Breast epithelium (tissue), 4 donors: Measurements from ENCODE around the gene FDX1. TPM values are rescaled to one million over a fixed set of nuclear protein-coding genes. Genes with fewer than 3 reads are reported as not detected.

Experiments
- DNase-seq, 2 donors: peaks; one replicate each; pipeline ENCODE4 v3.0.0-alpha.2; 2019; ENCODE audit warnings: low spot score in 2 of 2
- H3K27ac ChIP-seq, 2 donors: fragments of 200-600 bp; sonication (generic) in 1 of 2; one replicate each; pipeline ENCODE4 v1.5.1; 2016 to 2019; ENCODE audit warnings: mild to moderate bottlenecking in 1 of 2
- H3K27me3 ChIP-seq, 2 donors: fragments of 200-600 bp; sonication (generic) in 1 of 2; one replicate each; pipeline versions ENCODE4 v1.5.1 to v1.6.0; 2017 to 2019; ENCODE audit warnings: control low read depth in 1 of 2, mild to moderate bottlenecking in 1 of 2
- H3K36me3 ChIP-seq: fragments of 200-600 bp; one replicate; pipeline ENCODE4 v1.5.1; 2019
- H3K4me1 ChIP-seq, 2 donors: fragments of 200-600 bp; sonication (generic); one replicate each; pipeline ENCODE4 v1.5.1; 2016 to 2019; ENCODE audit warnings: control low read depth in 1 of 2
- H3K4me3 ChIP-seq, 3 donors: fragments of 200-600 bp; sonication (generic); 1 replicate in 2 of 3; 2 replicates in 1 of 3; pipeline ENCODE4 v1.5.1; 2016 to 2019; ENCODE audit warnings: mild to moderate bottlenecking in 3 of 3, moderate library complexity in 2 of 3
- H3K9me3 ChIP-seq, 2 donors: fragments of 200-600 bp; sonication (generic) in 1 of 2; one replicate each; pipeline ENCODE4 v1.5.1; 2016 to 2019; ENCODE audit warnings: control low read depth in 1 of 2
- POLR2A ChIP-seq: fragments of 450-650 bp; IDR thresholded peaks from one replicate; pipeline ENCODE4 v1.6.1; 2016; ENCODE audit warnings: antibody characterized with exemption, mild to moderate bottlenecking, moderate library complexity
- POLR2AphosphoS5 ChIP-seq, 3 donors: sonication (generic); formaldehyde crosslinking; IDR thresholded peaks; one replicate each; pipeline ENCODE4 v1.6.1; 2017; ENCODE audit warnings: antibody characterized with exemption in 3 of 3
- intact Hi-C: fragments of 100-400 bp; cut with DNase I; formaldehyde crosslinking; loops from one replicate; pipeline ENCODE4 v1.15.1; 2023; ENCODE audit warnings: low total_unique reads
- total RNA-seq, 3 donors: library from RNA; depleted of rRNA; stranded (reverse); fragments of >200 nt; gene quantifications; one replicate each; pipeline ENCODE4 v1.1.0, GENCODE V29; 2016
- TF ChIP-seq, protein P1 (sequence below), 3 donors: fragments of 450-650 bp; IDR thresholded peaks; one replicate each; pipeline ENCODE4 v1.5.1; 2016 to 2017; ENCODE audit warnings: antibody characterized with exemption in 3 of 3, mild to moderate bottlenecking in 3 of 3, moderate library complexity in 3 of 3

FDX1 gene
- total RNA-seq, 3 donors from 2014 or later = 12.5 to 18.3 (median 15.2) TPM

DNA sequence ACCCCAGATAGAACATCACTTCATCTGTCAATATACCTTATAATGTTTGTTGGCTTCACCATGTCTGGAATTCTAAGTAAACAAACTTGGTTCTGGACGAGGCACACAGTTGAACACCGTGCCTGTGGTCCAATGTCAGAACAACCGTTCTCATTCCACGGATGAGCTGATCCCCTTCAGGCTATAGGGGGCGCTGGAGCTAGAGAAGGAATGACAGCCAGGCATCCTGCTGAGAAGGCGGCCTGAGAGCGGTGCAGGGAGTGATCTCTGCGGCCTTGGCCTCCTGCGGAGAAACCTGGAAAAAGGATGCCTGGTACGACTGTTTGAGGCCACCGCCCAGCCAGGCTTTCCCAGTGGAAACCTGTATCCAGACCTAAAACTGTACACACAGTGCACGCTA lies 48.7 kb downstream of the FDX1 start:
- Histone ChIP-seq H3K27me3 (no peaks in the 10 kb centered on the region), H3K9me3 (no peaks in the 10 kb centered on the region), H3K4me1 (peaks cover 0 to 10% of the 10 kb centered on the region in 2 donors), H3K4me3 (no peak overlapping the region), H3K27ac (no peak overlapping the region), H3K36me3 (no peaks in the 10 kb centered on the region)
- TF ChIP-seq POLR2A (no peak), POLR2AphosphoS5 (IDR thresholded peaks at IDR 0.05) (no peak)
- TF ChIP-seq, protein P1, sequence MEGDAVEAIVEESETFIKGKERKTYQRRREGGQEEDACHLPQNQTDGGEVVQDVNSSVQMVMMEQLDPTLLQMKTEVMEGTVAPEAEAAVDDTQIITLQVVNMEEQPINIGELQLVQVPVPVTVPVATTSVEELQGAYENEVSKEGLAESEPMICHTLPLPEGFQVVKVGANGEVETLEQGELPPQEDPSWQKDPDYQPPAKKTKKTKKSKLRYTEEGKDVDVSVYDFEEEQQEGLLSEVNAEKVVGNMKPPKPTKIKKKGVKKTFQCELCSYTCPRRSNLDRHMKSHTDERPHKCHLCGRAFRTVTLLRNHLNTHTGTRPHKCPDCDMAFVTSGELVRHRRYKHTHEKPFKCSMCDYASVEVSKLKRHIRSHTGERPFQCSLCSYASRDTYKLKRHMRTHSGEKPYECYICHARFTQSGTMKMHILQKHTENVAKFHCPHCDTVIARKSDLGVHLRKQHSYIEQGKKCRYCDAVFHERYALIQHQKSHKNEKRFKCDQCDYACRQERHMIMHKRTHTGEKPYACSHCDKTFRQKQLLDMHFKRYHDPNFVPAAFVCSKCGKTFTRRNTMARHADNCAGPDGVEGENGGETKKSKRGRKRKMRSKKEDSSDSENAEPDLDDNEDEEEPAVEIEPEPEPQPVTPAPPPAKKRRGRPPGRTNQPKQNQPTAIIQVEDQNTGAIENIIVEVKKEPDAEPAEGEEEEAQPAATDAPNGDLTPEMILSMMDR (IDR thresholded peaks at IDR 0.05) = no peak
- no peak for DNase-seq
- intact Hi-C loops = no loop called here

DNA sequence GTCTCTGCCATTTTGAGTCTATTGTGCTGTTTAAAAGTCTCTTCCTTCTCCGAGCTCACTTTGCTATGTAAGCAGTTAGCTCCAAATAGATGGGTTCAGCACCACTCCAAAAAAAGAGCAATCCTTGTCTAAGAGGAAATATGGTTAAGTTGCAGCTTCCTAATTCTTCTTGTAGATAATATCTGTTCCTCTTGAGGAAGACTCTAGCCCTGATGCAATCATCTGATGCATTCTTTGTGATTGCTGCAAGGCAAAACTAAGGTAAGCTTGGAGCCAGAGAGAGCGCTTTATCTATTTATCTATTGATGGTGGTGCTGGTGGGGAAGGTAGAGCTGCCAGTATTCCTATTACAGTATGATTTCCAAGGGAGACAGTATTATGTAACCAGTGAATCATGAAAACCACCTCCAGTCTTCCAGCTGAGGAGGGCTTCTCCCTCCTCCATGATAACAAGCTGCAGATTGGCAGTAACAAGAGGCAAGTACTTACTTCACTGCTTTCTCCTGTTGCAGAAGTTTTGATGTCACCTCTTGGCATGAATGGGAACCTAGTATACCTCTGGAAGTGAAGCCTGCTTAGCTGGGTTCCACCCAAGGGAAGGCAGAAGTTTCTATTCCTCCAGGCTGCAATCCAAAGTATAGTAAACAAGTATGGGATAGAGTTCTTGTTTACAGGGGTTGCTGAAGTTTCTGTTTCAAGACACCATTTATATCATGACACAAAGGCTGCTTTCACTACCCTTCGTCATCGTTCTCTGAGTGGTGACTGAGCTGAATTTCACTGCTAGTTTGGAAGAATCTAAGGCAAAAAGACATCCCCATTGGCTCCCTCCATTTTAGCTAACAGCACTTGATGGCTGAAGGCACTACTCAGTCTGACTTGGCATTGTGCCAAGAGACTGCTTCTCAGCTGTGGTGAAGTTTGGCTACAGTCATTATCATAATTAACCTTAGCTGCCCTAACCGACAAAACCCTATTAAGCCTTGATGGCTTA lies 49.7 kb downstream of the FDX1 start:
- Histone ChIP-seq H3K27ac (peak overlapping the region; percentile 40 to 59), H3K4me1 (peaks cover 0 to 10% of the 10 kb centered on the region in 2 donors), H3K36me3 (no peaks in the 10 kb centered on the region), H3K4me3 (peak overlapping the region in 1 of 3 donors; percentile 19), H3K27me3 (no peaks in the 10 kb centered on the region), H3K9me3 (no peaks in the 10 kb centered on the region)
- no peak for DNase-seq
- intact Hi-C loops = loop anchor here (2.0 kb wide), 1 partner anchor 31 kb away; no protein-coding TSS in a partner anchor
- TF ChIP-seq, protein P1 (IDR thresholded peaks at IDR 0.05) = no peak
- TF ChIP-seq POLR2AphosphoS5 (IDR thresholded peaks at IDR 0.05) = no peak
- no peak for TF ChIP-seq POLR2A

DNA sequence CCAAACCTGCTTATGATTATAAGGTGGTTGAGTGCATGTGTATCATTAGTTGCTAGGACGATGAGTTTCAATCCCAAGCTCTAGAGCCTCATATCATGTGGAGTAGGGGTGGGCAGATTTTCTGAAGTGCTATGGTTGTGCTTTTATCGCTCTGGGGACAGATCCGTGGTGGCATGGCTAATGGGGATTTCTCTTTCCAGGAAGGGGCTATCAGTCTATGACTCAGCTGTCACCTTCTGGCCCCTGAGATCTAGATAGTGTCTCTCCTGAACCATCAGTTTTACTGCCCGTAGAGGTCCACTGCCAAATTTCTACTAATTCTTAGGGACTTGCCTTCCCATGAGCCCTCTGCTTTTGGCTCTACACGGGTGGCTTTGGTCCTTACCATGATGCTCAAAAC lies 51.8 kb downstream of the FDX1 start:
- intact Hi-C loops = loop anchor here (2.0 kb wide), 1 partner anchor 29 kb away; no protein-coding TSS in a partner anchor
- TF ChIP-seq, protein P1 (IDR thresholded peaks at IDR 0.05) = no peak
- no peak for TF ChIP-seq POLR2AphosphoS5 (IDR thresholded peaks at IDR 0.05)
- TF ChIP-seq POLR2A = no peak
- no peak for DNase-seq
- no peak overlapping the region for H3K4me3 ChIP-seq
- H3K9me3 ChIP-seq = no peaks in the 10 kb centered on the region
- H3K27me3 ChIP-seq = no peaks in the 10 kb centered on the region
- H3K36me3 ChIP-seq = no peaks in the 10 kb centered on the region
- peaks cover 0 to 10% of the 10 kb centered on the region in 2 donors for H3K4me1 ChIP-seq
- H3K27ac ChIP-seq = no peak overlapping the region

DNA sequence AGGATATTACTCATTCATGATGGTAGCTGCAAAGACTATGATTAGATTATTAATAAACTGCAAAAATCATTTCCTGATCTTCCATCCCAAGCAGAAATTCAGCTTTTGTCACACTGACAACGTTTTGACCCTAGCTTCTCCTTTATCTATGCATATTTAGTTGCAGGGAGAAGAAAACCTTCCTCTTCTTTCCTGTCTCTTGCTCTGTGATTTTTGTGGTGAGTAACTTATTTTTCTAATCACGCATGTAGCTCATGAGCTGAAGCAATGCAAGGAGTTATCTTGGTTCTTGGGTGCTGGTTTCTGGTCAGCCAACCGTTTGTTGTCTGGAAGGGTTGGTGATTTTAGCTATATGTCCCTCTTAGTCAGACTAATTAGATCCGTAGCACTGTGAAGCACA lies 56.4 kb downstream of the FDX1 start:
- Histone ChIP-seq H3K27me3 (no peaks in the 10 kb centered on the region), H3K36me3 (no peaks in the 10 kb centered on the region), H3K4me1 (no peaks in the 10 kb centered on the region), H3K27ac (no peak overlapping the region), H3K4me3 (no peak overlapping the region), H3K9me3 (no peaks in the 10 kb centered on the region)
- DNase-seq = no peak
- intact Hi-C loops = no loop called here
- TF ChIP-seq, protein P1 (IDR thresholded peaks at IDR 0.05) = no peak
- TF ChIP-seq POLR2A (no peak), POLR2AphosphoS5 (IDR thresholded peaks at IDR 0.05) (no peak)

DNA sequence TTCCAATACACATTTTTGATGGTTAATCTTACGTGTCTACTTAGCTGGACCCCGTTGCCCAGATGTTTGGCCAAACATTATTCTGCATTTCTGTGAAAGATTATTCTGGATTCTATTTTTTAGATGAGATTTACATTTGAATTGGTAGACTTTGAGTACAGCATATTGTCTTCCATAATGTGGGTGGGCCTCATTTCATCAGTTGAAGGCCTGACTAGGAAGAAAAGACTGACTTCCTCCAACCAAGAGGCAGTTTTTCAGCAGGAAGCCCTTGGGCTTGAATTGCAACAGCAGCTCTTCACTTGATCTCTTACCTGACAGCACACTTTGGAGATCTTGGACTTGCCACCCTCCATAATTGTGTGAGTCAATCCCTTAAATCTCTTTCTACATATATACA lies 58.7 kb downstream of the FDX1 start:
- H3K36me3 ChIP-seq = no peaks in the 10 kb centered on the region
- H3K4me3 ChIP-seq = no peak overlapping the region
- H3K9me3 ChIP-seq = no peaks in the 10 kb centered on the region
- intact Hi-C loops = no loop called here
- TF ChIP-seq POLR2A = no peak
- no peak for TF ChIP-seq POLR2AphosphoS5 (IDR thresholded peaks at IDR 0.05)
- no peak overlapping the region for H3K27ac ChIP-seq
- no peaks in the 10 kb centered on the region for H3K27me3 ChIP-seq
- H3K4me1 ChIP-seq = no peaks in the 10 kb centered on the region
- DNase-seq = no peak
